ENCODE data around the gene IFT122.

- TF ChIP-seq ZNF274 (IDR thresholded peaks at IDR 0.05; ENCODE audit: low read depth, low read length) (no peak), YY1 (IDR thresholded peaks at IDR 0.05; ENCODE audit: insufficient read depth, insufficient read length) (no peak)
Observed at GRCh38 chr3:129514563-129514962, 74.5 kb downstream of the IFT122 start.

Measured in NT2/D1 (cell line).